Left ventricle myocardium inferior (tissue), 1 donor: ENCODE results near the gene SORCS1. TPM values are rescaled to one million over a fixed set of nuclear protein-coding genes. Genes with fewer than 3 reads are reported as not detected.

Experiments
- DNase-seq: peaks from one replicate; pipeline ENCODE4 v3.0.0-alpha.2; 2020
- H3K27ac ChIP-seq: fragments of 200-600 bp; replicated peaks from 2 replicates; pipeline ENCODE4 v1.8.0; 2021
- H3K27me3 ChIP-seq: fragments of 200-600 bp; 2 replicates; pipeline ENCODE4 v1.8.0; 2021; ENCODE audit warnings: low read depth
- H3K36me3 ChIP-seq: fragments of 200-600 bp; 2 replicates; pipeline ENCODE4 v1.8.0; 2021
- H3K4me1 ChIP-seq: fragments of 200-600 bp; 2 replicates; pipeline ENCODE4 v1.8.0; 2021
- H3K4me3 ChIP-seq: fragments of 200-600 bp; 2 replicates; pipeline ENCODE4 v1.8.0; 2021; ENCODE audit warnings: mild to moderate bottlenecking, moderate library complexity
- H3K9me3 ChIP-seq: fragments of 200-600 bp; replicated peaks from 2 replicates; pipeline ENCODE4 v1.8.0; 2021
- intact Hi-C: fragments of 100-400 bp; cut with micrococcal nuclease; formaldehyde crosslinking; loops from one replicate; pipeline ENCODE4 v1.11.0; 2022
- total RNA-seq: library from RNA; stranded (reverse); fragmentation: NEBNext Ultra II Directional; extraction: Animal tissue kit (Norgen Biotek cat#: 25700); gene quantifications from one replicate; pipeline ENCODE4 v1.2.1, GENCODE V29; 2021
- TF ChIP-seq, protein P1 (sequence below): fragments of 200-600 bp; IDR thresholded peaks from 2 replicates; pipeline ENCODE4 v1.8.0; 2021; ENCODE audit warnings: antibody characterized with exemption, mild to moderate bottlenecking, borderline replicate concordance
- donor health status: DM: no; HTN: yes; CAD: no; lungs with severe emphysema.

Gene SORCS1
- total RNA-seq, 1 donor from 2014 or later, result 2.9 TPM

DNA sequence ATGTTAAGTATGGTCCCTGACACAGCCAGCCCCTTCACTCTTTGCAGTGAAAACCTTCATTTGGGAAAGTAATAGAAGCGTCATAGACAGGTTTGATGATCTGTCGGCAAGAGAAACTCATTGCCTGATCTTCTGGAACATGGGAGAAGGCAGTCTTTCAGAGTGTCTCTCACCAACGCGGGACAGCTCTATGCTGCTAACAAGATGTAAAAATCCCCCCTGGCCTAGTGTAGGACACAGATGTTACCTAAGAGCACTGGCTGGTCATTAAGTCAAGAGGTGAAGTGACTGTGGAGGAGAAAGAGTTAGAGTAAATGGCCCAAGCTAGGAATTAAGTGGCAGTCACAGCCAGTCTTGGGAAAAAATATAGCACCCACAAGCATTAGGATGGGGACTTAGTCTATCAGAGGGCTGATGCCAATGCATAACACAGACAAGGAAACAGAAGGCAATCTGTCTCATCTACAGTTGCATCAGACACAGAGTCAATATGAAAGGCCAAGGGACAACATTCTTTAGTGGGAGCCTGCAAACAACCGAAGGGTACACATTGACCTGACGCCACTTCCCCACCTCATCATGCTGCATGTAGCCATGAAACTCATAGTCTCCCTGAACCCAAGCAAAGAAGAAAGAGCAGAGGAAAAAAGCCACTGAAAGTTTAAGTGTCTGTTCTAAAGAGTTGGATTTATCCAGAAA is 69.5 kb downstream of the SORCS1 start:
- no peaks in the 10 kb centered on the region for H3K9me3 ChIP-seq
- no peaks in the 10 kb centered on the region for H3K4me1 ChIP-seq
- H3K4me3 ChIP-seq, result no peak overlapping the region
- H3K27me3 ChIP-seq, result no peaks in the 10 kb centered on the region
- TF ChIP-seq, protein P1, sequence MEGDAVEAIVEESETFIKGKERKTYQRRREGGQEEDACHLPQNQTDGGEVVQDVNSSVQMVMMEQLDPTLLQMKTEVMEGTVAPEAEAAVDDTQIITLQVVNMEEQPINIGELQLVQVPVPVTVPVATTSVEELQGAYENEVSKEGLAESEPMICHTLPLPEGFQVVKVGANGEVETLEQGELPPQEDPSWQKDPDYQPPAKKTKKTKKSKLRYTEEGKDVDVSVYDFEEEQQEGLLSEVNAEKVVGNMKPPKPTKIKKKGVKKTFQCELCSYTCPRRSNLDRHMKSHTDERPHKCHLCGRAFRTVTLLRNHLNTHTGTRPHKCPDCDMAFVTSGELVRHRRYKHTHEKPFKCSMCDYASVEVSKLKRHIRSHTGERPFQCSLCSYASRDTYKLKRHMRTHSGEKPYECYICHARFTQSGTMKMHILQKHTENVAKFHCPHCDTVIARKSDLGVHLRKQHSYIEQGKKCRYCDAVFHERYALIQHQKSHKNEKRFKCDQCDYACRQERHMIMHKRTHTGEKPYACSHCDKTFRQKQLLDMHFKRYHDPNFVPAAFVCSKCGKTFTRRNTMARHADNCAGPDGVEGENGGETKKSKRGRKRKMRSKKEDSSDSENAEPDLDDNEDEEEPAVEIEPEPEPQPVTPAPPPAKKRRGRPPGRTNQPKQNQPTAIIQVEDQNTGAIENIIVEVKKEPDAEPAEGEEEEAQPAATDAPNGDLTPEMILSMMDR, result no peak
- no peak overlapping the region for H3K27ac ChIP-seq
- no peaks in the 10 kb centered on the region for H3K36me3 ChIP-seq
- intact Hi-C loops, result no loop called here
- DNase-seq, result no peak

DNA sequence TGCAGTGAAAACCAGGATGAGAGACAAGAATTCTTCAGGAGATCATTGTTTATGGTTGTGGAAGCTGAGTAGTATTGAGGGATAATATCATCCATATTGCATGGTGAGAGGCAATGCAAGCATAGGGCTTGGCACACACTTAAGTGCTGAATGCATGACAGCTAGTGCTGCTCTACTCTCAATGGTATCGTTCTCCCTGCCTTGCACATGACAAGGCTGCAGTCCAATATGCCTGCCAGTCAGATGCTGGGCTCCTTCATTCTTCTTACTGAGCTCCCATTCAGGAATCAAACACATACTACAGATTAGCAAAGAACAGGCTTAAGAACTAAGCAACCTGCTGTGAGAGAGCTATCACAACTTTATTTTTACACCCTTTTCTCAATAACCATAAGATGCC is 72.2 kb downstream of the SORCS1 start:
- Histone ChIP-seq H3K36me3 (no peaks in the 10 kb centered on the region), H3K9me3 (no peaks in the 10 kb centered on the region), H3K27ac (no peak overlapping the region), H3K27me3 (no peaks in the 10 kb centered on the region), H3K4me1 (no peaks in the 10 kb centered on the region), H3K4me3 (no peak overlapping the region)
- intact Hi-C loops, result no loop called here
- TF ChIP-seq, protein P1, result no peak
- DNase-seq, result no peak

DNA sequence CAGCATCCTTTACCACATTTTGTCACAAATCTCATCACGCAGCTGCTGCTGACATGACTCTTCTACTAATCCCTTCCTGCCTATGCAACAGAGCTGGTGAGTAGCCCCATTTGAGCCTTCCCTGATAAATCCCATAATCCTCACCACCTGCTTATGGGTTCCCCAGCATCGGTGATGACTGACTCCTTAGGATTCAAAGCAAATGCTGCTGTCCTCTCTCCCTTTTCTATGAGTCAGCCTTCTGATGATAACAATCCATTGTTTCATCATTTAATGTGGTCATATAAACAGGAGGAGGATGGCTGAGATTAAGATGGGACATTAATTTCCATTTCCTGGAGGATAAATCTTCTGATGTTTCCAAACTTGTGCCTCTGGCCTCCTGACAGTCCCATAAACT is 73.4 kb downstream of the SORCS1 start:
- Histone ChIP-seq H3K4me1 (no peaks in the 10 kb centered on the region), H3K9me3 (no peaks in the 10 kb centered on the region), H3K36me3 (no peaks in the 10 kb centered on the region), H3K27me3 (no peaks in the 10 kb centered on the region), H3K4me3 (no peak overlapping the region), H3K27ac (no peak overlapping the region)
- TF ChIP-seq, protein P1, result no peak
- no peak for DNase-seq
- intact Hi-C loops, result no loop called here

DNA sequence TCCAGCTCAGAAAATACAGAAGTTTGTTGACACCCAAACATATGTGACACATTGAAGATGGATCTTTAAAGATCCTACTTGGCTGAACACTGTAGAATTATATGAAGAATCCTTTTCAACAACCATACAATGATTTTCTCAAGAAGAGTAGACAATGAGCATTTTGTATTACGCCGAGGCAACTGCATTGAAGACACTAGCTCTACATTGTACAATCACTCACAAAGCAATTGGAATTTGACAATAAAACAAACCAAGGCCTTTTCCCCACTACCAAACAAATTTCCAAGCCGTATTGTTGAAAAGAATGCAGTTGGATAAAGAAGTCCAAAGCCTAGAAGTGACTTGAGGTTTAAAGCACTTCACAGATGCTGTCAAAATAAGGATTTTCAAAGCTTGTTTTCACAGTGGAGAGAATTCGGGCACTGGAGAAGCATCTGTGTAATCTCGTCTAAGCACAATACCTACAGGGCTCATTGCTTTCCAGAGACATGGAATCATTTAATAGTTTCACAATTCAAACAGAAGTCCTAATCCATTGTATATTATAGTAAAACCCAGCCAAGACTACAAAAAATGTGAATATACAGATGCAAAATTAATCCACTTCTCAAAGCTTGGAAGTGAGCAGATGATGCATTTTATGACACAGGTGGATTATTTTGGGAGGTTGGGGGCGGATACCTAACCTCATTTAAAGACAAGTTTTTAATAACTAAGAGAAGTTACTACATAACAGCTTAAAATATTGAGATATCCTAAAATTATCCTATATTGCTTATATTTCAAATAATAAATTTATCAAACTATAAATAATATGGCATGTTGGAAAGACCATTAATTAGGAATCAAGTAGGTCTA is 78.6 kb downstream of the SORCS1 start:
- Histone ChIP-seq H3K27me3 (no peaks in the 10 kb centered on the region), H3K4me1 (no peaks in the 10 kb centered on the region), H3K4me3 (no peak overlapping the region), H3K36me3 (no peaks in the 10 kb centered on the region), H3K27ac (no peak overlapping the region), H3K9me3 (no peaks in the 10 kb centered on the region)
- DNase-seq, result no peak
- intact Hi-C loops, result no loop called here
- TF ChIP-seq, protein P1, result no peak

DNA sequence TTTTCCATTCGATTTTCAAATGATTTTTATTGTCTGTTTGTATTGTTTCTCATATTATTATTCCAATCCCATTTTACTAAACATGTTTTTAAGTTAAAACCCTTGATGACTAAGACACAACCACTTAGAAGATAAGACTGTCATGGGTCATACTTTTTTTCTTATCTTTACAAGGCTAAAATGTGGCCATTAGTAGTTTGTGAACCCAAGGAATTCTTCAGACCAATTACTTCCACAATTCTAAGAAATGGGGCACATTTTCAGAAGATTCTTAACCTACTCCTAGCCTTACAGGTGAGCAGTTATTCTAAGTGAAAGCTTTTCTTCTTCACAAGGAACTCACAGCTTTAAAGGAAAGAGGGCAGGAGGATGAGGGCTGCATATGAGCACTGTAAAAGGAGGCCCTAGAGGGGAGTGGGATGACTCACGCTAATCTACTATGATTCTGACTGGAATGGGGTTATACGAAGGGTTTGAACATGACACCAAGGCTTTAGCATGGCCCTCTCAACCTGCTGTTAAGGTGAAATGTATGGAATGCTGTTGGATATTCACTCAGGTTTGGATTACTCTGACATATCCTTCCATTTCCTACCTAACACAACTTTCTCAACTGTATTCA is 81.0 kb downstream of the SORCS1 start:
- Histone ChIP-seq H3K4me3 (no peak overlapping the region), H3K9me3 (no peaks in the 10 kb centered on the region), H3K27ac (no peak overlapping the region), H3K4me1 (no peaks in the 10 kb centered on the region), H3K36me3 (no peaks in the 10 kb centered on the region), H3K27me3 (no peaks in the 10 kb centered on the region)
- TF ChIP-seq, protein P1, result no peak
- intact Hi-C loops, result no loop called here
- no peak for DNase-seq
